GM19324 (cell line): ENCODE results near the gene TYSND1.
"Not testable (repeated sequence)": the region's sequence is repeated elsewhere in the genome, so short reads cannot be mapped to it uniquely, and the experiment has no call there.

Experiments
- ATAC-seq: cut with Tn5 transposase; IDR thresholded peaks from one replicate; pipeline ENCODE4 v1.9.1; 2021; ENCODE audit warnings: mild to moderate bottlenecking, moderate library complexity; ENCODE audit not compliant: unreplicated experiment, low FRiP score

TYSND1 gene

DNA sequence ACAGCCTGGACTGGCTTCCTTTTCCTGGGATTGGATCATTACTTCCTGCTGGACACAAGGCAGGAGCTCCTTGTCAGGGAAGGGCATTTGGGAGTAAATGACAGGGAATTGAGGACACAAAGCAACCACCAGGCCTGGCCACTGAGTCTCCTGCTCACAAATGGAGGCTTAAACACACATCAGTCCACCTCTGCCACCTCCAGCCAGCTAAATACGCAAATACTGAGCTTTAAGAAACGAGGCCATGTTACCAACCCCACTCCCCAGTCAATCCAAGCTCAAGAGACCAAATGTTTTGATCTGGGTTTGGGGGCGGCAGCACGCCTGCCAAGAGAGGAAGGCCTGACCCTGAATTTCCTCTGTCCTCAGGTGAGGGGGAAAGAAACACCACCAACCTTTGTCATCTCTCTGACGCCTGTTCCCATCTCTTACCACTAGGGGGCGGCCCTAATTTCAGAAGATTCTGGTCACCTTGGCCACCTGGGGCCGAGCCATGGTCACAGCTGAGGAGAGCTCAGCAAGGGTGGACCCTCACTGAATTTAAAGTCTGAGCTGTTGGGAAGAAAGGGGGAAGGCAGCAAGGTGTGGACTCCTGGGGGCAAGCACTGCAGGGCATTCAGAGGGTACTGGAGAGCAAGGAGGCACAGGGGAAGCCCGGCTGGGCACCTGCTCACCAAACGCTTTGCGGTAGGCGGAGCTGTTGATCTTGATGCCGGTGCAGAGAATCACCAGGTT, 30.4 kb downstream of the TYSND1 start:
- ATAC-seq, result no peak

GRCh38 chr10:70114902-70115301, 31.6 kb downstream of the TYSND1 start:
- ATAC-seq, result no peak

DNA sequence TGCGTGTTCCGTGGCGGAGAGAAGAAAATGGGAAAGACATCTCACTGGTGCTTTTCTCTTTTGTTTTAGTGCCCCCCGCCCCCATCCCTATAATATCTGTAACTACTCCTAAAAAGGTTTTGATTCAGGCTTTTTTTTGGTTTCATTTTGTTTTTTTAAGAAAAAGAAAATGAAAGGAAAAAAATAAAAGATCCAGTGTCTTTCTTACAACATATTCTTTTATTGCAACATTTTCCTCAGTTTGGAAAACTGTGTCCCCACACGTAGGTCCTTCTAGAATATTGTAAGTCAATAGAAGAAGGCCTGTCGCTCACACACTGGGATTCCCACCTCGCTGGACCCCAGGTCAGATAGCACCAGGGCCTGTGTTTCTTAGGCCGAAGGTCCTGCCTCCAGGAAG, 34.4 kb downstream of the TYSND1 start:
- no peak for ATAC-seq

DNA sequence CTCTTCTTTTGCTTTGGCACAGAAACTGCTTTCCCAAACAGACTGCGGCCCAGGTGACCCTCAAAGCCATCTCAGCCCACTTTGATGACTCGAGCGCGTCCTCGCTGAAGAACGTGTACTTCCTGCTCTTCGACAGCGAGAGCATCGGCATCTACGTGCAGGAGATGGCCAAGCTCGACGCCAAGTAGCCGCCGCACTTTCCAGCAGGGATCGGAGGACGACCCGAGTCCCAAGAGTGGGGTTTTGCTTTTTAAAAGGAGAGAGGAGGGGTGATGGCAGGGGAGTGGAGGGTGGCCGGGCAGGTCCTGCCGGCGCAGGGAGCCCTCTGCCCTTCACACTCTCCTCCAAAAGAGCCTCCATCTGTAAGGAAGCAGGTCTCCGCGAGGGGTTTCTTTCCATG, 35.0 kb downstream of the TYSND1 start:
- ATAC-seq, result no peak

DNA sequence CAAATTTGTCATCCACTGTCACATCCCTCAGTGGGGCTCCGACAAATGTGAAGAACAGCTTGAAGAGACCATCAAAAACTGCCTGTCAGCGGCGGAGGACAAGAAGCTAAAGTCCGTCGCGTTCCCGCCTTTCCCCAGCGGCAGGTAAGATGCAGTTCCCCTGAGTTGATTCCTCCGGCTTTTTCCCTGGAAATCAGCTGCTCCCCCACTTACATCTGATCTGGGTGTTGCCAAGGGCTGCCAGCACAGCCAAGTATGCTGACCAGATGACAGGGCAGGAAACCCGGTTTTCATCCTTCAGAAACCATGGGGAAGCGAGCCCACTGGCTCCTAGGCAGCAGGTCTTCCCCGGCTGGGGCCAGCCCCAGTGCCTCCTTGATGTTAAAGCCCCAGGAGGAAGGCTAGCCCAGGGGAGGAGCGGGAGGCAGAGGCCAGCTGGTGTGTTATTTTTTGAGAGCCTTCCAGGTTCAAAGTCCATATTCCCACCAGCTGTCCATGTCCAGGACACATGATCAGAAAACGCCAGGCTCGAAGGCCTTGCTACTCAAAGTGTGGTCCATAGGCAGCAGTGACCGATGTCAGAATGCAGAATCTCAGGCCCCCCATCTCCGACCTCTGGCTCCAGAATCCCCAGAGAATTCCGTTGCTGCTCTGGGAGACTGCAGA, 37.3 kb downstream of the TYSND1 start:
- no peak for ATAC-seq

- no peak for ATAC-seq
These were observed 39.3 kb downstream of the TYSND1 start for GRCh38 chr10:70106958-70107791.

DNA sequence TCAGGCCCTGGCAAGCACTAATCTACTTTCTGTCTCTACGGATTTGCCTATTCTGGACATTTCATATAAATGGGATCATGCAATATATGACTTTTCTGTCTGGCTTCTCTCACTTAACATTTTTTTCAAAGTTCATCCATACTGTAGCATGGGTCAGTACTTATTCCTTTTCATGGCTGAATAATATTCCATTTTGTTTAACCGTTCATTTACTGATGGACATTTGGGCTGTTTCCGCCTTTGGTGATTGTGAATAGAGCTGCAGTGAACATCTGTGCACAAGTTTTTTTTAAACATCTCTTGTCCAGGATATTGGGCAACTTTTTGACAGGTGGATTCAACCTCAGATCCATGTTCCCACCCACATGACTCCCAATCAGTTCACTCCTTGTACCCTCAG, 44.8 kb downstream of the TYSND1 start:
- ATAC-seq, result no peak

DNA sequence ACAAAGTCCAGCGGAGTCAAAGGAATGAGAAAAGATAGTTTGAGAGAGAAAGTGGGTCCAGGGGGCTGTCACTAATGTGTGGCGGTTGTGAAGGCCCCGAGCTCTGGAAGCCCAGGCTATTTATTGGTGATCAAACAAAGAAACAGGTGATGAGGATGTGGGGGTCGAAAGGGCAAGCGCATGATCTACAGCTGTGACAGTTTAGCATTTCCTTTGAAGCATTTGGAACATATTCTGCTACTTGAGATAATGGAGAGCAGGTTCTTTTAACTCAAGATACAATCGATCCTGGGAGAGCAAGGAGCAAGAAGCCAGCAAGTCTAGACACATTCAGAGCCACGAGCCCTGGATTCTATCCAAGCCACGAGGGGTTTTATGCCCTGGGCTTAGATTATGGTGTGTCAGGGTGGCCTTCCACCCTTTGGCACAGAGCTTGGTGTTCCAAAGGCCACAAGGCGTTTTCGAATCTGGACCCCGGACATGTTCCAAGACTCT, 45.4 kb downstream of the TYSND1 start:
- not testable (repeated sequence) for ATAC-seq

- ATAC-seq, result no peak
These were observed 48.2 kb downstream of the TYSND1 start for GRCh38 chr10:70098271-70098670.

GRCh38 chr10:70097459-70097858, 49.0 kb downstream of the TYSND1 start:
- ATAC-seq, result no peak

- no peak for ATAC-seq
These were observed 49.6 kb downstream of the TYSND1 start for GRCh38 chr10:70096705-70097420.

- no peak for ATAC-seq
These were observed 50.3 kb downstream of the TYSND1 start for GRCh38 chr10:70096016-70096704.

- no peak for ATAC-seq
These were observed 52.2 kb downstream of the TYSND1 start for GRCh38 chr10:70094250-70094649.

GRCh38 chr10:70093335-70093944, 53.1 kb downstream of the TYSND1 start:
- no peak for ATAC-seq

DNA sequence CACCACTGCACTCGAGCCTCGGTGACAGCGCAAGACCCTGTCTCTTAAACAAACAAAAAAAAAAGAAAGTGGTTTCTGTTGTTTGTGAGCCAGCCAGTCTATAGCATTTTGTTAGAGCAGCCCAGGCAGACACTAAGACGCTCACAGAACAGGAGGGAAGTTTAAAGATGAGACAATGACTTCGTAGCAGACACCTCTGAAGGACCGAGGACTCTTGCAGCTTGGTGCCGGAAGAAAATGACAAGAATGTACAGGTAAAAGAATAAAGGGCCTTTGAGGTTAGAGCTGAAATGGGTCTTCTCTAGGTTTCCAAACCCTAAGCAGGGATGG, 54.1 kb downstream of the TYSND1 start:
- ATAC-seq, result no peak

DNA sequence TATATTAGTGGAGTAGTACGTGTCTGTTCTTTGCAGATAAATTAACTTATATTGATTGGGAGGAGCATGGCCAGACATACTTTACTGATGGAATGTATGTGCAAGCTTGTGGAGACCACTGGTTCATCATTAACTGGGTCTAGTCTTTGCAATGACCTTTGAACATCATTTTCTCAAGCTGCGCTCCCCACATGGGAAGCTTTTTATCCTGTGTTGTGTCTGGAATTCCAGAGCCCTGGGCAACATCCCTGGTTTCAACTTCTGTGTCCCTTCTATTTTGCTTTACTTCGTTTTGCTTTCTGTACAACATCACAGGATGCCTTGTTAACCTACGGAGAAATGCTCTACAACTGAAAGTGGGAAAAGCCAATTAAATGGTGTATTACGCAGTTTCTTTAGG, 55.5 kb downstream of the TYSND1 start:
- no peak for ATAC-seq

- no peak for ATAC-seq
These were observed 56.5 kb downstream of the TYSND1 start for GRCh38 chr10:70090013-70090412.

DNA sequence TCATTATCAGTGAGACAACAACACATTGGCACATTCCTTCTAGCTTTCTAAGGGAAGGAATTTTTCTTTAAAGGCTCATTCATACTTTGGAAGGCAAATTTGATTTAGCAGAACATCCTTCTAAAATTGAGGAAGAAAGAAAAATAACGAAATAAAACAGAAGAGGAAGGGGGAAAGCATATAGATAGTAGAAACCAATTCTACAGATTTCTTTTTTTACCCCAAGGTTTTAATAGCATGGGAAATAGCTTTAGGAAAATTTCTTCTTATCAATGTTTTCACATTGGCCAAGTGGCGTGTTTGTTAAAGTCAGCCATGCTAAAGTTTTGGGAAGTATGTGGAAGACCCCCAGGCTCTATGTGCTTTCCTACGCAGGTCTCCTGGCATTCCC, 58.2 kb downstream of the TYSND1 start:
- ATAC-seq, result no peak
